Loucy (cell line): ENCODE measurements around the gene LRIG3.

Experiments used
- CTCF ChIP-seq: fragments of 200-600 bp; sonication (generic); conservative IDR thresholded peaks from 2 replicates; pipeline ENCODE4 v1.5.1; 2014; ENCODE audit warnings: mild to moderate bottlenecking, antibody characterized with exemption, low read length
- EZH2phosphoT487 ChIP-seq: fragments of 200-600 bp; IDR thresholded peaks from 2 replicates; pipeline ENCODE4 v1.6.1; 2018; ENCODE audit warnings: antibody characterized with exemption, mild to moderate bottlenecking, moderate library complexity, borderline replicate concordance

- TF ChIP-seq CTCF, result no peak
- no peak for TF ChIP-seq EZH2phosphoT487
These were observed 48.9 kb upstream of the LRIG3 start for GRCh38 chr12:58969237-58969636.
